HepG2 (cell line): Measurements from ENCODE around the gene ACTN1. TPM values are rescaled to one million over a fixed set of nuclear protein-coding genes. Genes with fewer than 3 reads are reported as not detected.

Source experiments
- CHD2 ChIP-seq: IDR thresholded peaks from 2 replicates; pipeline ENCODE4 v1.6.1; 2011; ENCODE audit warnings: low read depth, low read length, improper control_type of control experiment
- ELK4 ChIP-seq: sonication (generic); formaldehyde crosslinking; IDR thresholded peaks from 2 replicates; pipeline ENCODE4 v1.9.0; 2021; ENCODE audit warnings: missing genetic modification reagents, borderline replicate concordance
- HNRNPH1 ChIP-seq: fragments of 200-400 bp; formaldehyde crosslinking; optimal IDR thresholded peaks from 2 replicates; pipeline ENCODE3; 2017; ENCODE audit warnings: mild to moderate bottlenecking, low read depth, low read length
- KLF16 ChIP-seq, 2 experiments: sonication (generic) in 1 of 2; formaldehyde crosslinking in 1 of 2; IDR thresholded peaks; 2 replicates each; pipeline versions ENCODE4 v1.6.1 to v1.8.0; 2016 to 2023; ENCODE audit warnings: missing genetic modification reagents in 2 of 2, missing compliant biosample characterization in 1 of 2
- SNAI1 ChIP-seq: sonication (generic); formaldehyde crosslinking; IDR thresholded peaks from 2 replicates; pipeline ENCODE4 v1.5.0; 2020; ENCODE audit warnings: mild to moderate bottlenecking, missing genetic modification reagents, borderline replicate concordance
- ZBTB4 ChIP-seq: sonication (generic); formaldehyde crosslinking; IDR thresholded peaks from 2 replicates; pipeline ENCODE4 v1.4.0; 2020; ENCODE audit warnings: missing genetic modification reagents, mild to moderate bottlenecking, borderline replicate concordance
- ZBTB7B ChIP-seq: sonication (generic); formaldehyde crosslinking; IDR thresholded peaks from 2 replicates; pipeline ENCODE4 v1.4.0; 2020; ENCODE audit warnings: missing genetic modification reagents
- ZNF501 ChIP-seq: sonication (generic); formaldehyde crosslinking; IDR thresholded peaks from 2 replicates; pipeline ENCODE4 v1.5.1; 2020; ENCODE audit warnings: mild to moderate bottlenecking, moderate library complexity, missing genetic modification reagents
- ZNF550 ChIP-seq: sonication (generic); formaldehyde crosslinking; IDR thresholded peaks from 2 replicates; pipeline ENCODE4 v1.4.0; 2020; ENCODE audit warnings: mild to moderate bottlenecking, missing genetic modification reagents, borderline replicate concordance
- ZNF580 ChIP-seq: IDR thresholded peaks from 2 replicates; pipeline ENCODE4 v1.6.1; 2016; ENCODE audit warnings: low read depth, borderline replicate concordance
- ZNF740 ChIP-seq: sonication (generic); formaldehyde crosslinking; IDR thresholded peaks from 2 replicates; pipeline ENCODE4 v1.4.0; 2020; ENCODE audit warnings: missing genetic modification reagents
- ZSCAN29 ChIP-seq: sonication (generic); formaldehyde crosslinking; conservative IDR thresholded peaks from 2 replicates; pipeline ENCODE4 v1.4.0; 2020; ENCODE audit warnings: mild to moderate bottlenecking, missing genetic modification reagents
- ZSCAN31 ChIP-seq: sonication (generic); formaldehyde crosslinking; IDR thresholded peaks from 2 replicates; pipeline ENCODE4 v1.5.0; 2020; ENCODE audit warnings: low read depth, mild to moderate bottlenecking, missing genetic modification reagents
- polyA plus RNA-seq, 8 experiments: library from polyadenylated mRNA; depleted of rRNA in 3 of 8; stranded (reverse) in 7 of 8; unstranded in 1 of 8; fragments of >200 nt; fragmentation: Illumina TruSeq in 4 of 8; extraction: Trizol in 4 of 8; gene quantifications; 2 replicates each; pipeline versions ENCODE4 v1.2.1 to v1.2.3, GENCODE V29; 2011 to 2016; ENCODE audit warnings: low read depth in 4 of 8, missing spikeins in 1 of 8, mixed read lengths in 1 of 8; ENCODE audit not compliant: insufficient read depth in 1 of 8
- total RNA-seq, 5 experiments: library from RNA; depleted of rRNA; stranded (reverse); fragments of >200 nt; fragmentation: Illumina TruSeq; extraction: Trizol; gene quantifications; 2 replicates each; pipeline ENCODE4 v1.2.3, GENCODE V29; 2016; ENCODE audit warnings: low read depth in 1 of 5
- TF ChIP-seq, protein P1 (sequence below): sonication (generic); formaldehyde crosslinking; IDR thresholded peaks from 2 replicates; pipeline ENCODE4 v1.4.0; 2020; ENCODE audit warnings: mild to moderate bottlenecking, missing genetic modification reagents
- TF ChIP-seq, protein P2 (sequence below), 2 experiments: sonication (generic) in 1 of 2; formaldehyde crosslinking in 1 of 2; IDR thresholded peaks; 2 replicates each; pipeline versions ENCODE4 v1.4.0 to v1.6.1; 2018 to 2020; ENCODE audit warnings: missing genetic modification reagents in 2 of 2, borderline replicate concordance in 1 of 2, low read depth in 1 of 2, mild to moderate bottlenecking in 1 of 2, missing biosample characterization in 1 of 2

Gene ACTN1
- total and polyA plus RNA-seq, 2 of the 13 experiments (the other 11 are each of a cell fraction or from before 2014, with no cell fraction given) = 58.6 to 162 TPM

GRCh38 chr14:68978172-68978911 lies 760 bp downstream of the ACTN1 start (continued):
- TF ChIP-seq ZBTB4 (CRISPR knock-in tag) = no peak
- peak; percentile 52 for TF ChIP-seq ZNF501 (CRISPR knock-in tag)
- TF ChIP-seq KLF16 (CRISPR knock-in tag; IDR thresholded peaks at IDR 0.05) = 0 out of 4 replicates have a peak, but pooled peaks of 1 of the 2 experiments have one; percentile 39
- TF ChIP-seq HNRNPH1 = no peak
- TF ChIP-seq ZNF550 = no peak
- peak; percentile 66; the same call in 1 of the 2 replicates for TF ChIP-seq SNAI1 (CRISPR knock-in tag)
- 0 out of 2 replicates have a peak, but pooled peaks have one; percentile 30 for TF ChIP-seq ZSCAN29 (CRISPR knock-in tag)
- TF ChIP-seq ZNF740 (CRISPR knock-in tag) = no peak
- TF ChIP-seq CHD2 = no peak
- TF ChIP-seq, protein P1, sequence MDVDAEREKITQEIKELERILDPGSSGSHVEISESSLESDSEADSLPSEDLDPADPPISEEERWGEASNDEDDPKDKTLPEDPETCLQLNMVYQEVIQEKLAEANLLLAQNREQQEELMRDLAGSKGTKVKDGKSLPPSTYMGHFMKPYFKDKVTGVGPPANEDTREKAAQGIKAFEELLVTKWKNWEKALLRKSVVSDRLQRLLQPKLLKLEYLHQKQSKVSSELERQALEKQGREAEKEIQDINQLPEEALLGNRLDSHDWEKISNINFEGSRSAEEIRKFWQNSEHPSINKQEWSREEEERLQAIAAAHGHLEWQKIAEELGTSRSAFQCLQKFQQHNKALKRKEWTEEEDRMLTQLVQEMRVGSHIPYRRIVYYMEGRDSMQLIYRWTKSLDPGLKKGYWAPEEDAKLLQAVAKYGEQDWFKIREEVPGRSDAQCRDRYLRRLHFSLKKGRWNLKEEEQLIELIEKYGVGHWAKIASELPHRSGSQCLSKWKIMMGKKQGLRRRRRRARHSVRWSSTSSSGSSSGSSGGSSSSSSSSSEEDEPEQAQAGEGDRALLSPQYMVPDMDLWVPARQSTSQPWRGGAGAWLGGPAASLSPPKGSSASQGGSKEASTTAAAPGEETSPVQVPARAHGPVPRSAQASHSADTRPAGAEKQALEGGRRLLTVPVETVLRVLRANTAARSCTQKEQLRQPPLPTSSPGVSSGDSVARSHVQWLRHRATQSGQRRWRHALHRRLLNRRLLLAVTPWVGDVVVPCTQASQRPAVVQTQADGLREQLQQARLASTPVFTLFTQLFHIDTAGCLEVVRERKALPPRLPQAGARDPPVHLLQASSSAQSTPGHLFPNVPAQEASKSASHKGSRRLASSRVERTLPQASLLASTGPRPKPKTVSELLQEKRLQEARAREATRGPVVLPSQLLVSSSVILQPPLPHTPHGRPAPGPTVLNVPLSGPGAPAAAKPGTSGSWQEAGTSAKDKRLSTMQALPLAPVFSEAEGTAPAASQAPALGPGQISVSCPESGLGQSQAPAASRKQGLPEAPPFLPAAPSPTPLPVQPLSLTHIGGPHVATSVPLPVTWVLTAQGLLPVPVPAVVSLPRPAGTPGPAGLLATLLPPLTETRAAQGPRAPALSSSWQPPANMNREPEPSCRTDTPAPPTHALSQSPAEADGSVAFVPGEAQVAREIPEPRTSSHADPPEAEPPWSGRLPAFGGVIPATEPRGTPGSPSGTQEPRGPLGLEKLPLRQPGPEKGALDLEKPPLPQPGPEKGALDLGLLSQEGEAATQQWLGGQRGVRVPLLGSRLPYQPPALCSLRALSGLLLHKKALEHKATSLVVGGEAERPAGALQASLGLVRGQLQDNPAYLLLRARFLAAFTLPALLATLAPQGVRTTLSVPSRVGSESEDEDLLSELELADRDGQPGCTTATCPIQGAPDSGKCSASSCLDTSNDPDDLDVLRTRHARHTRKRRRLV (CRISPR knock-in tag) = peak; percentile 74; the same call in 1 of the 2 replicates
- peak; percentile 84; the same call in 1 of the 2 replicates for TF ChIP-seq ZBTB7B (CRISPR knock-in tag)
- TF ChIP-seq, protein P2, sequence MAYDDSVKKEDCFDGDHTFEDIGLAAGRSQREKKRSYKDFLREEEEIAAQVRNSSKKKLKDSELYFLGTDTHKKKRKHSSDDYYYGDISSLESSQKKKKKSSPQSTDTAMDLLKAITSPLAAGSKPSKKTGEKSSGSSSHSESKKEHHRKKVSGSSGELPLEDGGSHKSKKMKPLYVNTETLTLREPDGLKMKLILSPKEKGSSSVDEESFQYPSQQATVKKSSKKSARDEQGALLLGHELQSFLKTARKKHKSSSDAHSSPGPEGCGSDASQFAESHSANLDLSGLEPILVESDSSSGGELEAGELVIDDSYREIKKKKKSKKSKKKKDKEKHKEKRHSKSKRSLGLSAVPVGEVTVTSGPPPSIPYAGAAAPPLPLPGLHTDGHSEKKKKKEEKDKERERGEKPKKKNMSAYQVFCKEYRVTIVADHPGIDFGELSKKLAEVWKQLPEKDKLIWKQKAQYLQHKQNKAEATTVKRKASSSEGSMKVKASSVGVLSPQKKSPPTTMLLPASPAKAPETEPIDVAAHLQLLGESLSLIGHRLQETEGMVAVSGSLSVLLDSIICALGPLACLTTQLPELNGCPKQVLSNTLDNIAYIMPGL (CRISPR knock-in tag; IDR thresholded peaks at IDR 0.05; ENCODE audit: borderline replicate concordance in 1 of 2, low read depth in 1 of 2) = peak; percentile 28 to 75; a peak in 3 of 4 replicates
- no peak for TF ChIP-seq ZNF580 (CRISPR knock-in tag)
- no peak for TF ChIP-seq ELK4 (CRISPR knock-in tag)
- TF ChIP-seq ZSCAN31 (CRISPR knock-in tag) = 0 out of 2 replicates have a peak, but pooled peaks have one; percentile 46
